Stomach (tissue), 9 donors: ENCODE results near the gene ARL2. TPM values are rescaled to one million over a fixed set of nuclear protein-coding genes. Genes with fewer than 3 reads are reported as not detected.

ENCODE experiments used
- DNase-seq, 2 donors: peaks; one replicate each; pipeline versions ENCODE4 v3.0.0 to v3.0.0-alpha.2; 2013 to 2019
- H3K27ac ChIP-seq, 5 donors: fragments of 200-600 bp in 4 of 5; sonication (generic) in 4 of 5; one replicate each; pipeline ENCODE4 v1.5.1; 2013 to 2019; ENCODE audit warnings: mild to moderate bottlenecking in 1 of 5, moderate library complexity in 1 of 5
- H3K27me3 ChIP-seq, 3 donors: fragments of 200-600 bp; sonication (generic); one replicate each; pipeline ENCODE4 v1.5.1; 2017 to 2019; ENCODE audit warnings: mixed run types in 1 of 3
- H3K36me3 ChIP-seq, 4 donors: fragments of 200-600 bp; sonication (generic); 1 replicate in 3 of 4; 2 replicates in 1 of 4; pipeline ENCODE4 v1.5.1; 2016 to 2019
- H3K4me1 ChIP-seq, 4 donors: fragments of 200-600 bp; sonication (generic); one replicate each; pipeline ENCODE4 v1.5.1; 2016 to 2019
- H3K4me3 ChIP-seq, 4 donors: fragments of 200-600 bp; sonication (generic) in 3 of 4; one replicate each; pipeline ENCODE4 v1.5.1; 2016 to 2019; ENCODE audit warnings: mild to moderate bottlenecking in 1 of 4
- H3K9me3 ChIP-seq, 4 donors: fragments of 200-600 bp; sonication (generic); one replicate each; pipeline ENCODE4 v1.5.1; 2016 to 2019
- CTCF ChIP-seq, 7 experiments: fragments of 450-650 bp in 4 of 7; fragments of 200-600 bp in 3 of 7; sonication (generic) in 3 of 7; IDR thresholded peaks; one replicate each; pipeline ENCODE4 v1.5.1; 2016 to 2019; ENCODE audit warnings: antibody characterized with exemption in 7 of 7, control low read depth in 2 of 7, mild to moderate bottlenecking in 1 of 7
- EP300 ChIP-seq: sonication (generic); formaldehyde crosslinking; IDR thresholded peaks from one replicate; pipeline ENCODE4 v1.6.1; 2017; ENCODE audit warnings: antibody characterized with exemption
- POLR2A ChIP-seq, 4 donors: fragments of 450-650 bp; IDR thresholded peaks; one replicate each; pipeline ENCODE4 v1.6.1; 2016; ENCODE audit warnings: antibody characterized with exemption in 4 of 4, control low read depth in 2 of 4, mild to moderate bottlenecking in 1 of 4, moderate library complexity in 1 of 4
- POLR2AphosphoS5 ChIP-seq, 3 donors: sonication (generic); formaldehyde crosslinking; IDR thresholded peaks; one replicate each; pipeline ENCODE4 v1.6.1; 2016; ENCODE audit warnings: antibody characterized with exemption in 3 of 3
- WGBS, 5 donors: extraction: QIAGEN DNeasy Blood & Tissue Kit in 3 of 5; methylation state at CpG; one replicate each; pipeline versions ENCODE4 v1.1.5 to v1.1.7; 2013 to 2018; 5-methylcytosine and 5-hydroxymethylcytosine counted together
- intact Hi-C: fragments of 100-400 bp; cut with DNase I; formaldehyde crosslinking; loops from one replicate; pipeline ENCODE4 v1.15.1; 2023; ENCODE audit warnings: low total_unique reads
- polyA plus RNA-seq, 3 donors: library from polyadenylated mRNA; stranded (reverse); fragments of 200-250 nt; gene quantifications; one replicate each; pipeline ENCODE4 v1.2.3, GENCODE V29; 2013
- total RNA-seq, 5 donors: library from RNA; depleted of rRNA; stranded (reverse); fragments of >200 nt; gene quantifications; one replicate each; pipeline versions ENCODE4 v1.1.0 to v1.2.3, GENCODE V29; 2014 to 2016
- donor health status: healthy with polysubstance abuse.
- donor health status: Bipolar disorder and iron deficiency.
- donor health status: healthy.

The ARL2 gene
- total and polyA plus RNA-seq, 8 donors = 4.9 to 237 (median 93.2) TPM

DNA sequence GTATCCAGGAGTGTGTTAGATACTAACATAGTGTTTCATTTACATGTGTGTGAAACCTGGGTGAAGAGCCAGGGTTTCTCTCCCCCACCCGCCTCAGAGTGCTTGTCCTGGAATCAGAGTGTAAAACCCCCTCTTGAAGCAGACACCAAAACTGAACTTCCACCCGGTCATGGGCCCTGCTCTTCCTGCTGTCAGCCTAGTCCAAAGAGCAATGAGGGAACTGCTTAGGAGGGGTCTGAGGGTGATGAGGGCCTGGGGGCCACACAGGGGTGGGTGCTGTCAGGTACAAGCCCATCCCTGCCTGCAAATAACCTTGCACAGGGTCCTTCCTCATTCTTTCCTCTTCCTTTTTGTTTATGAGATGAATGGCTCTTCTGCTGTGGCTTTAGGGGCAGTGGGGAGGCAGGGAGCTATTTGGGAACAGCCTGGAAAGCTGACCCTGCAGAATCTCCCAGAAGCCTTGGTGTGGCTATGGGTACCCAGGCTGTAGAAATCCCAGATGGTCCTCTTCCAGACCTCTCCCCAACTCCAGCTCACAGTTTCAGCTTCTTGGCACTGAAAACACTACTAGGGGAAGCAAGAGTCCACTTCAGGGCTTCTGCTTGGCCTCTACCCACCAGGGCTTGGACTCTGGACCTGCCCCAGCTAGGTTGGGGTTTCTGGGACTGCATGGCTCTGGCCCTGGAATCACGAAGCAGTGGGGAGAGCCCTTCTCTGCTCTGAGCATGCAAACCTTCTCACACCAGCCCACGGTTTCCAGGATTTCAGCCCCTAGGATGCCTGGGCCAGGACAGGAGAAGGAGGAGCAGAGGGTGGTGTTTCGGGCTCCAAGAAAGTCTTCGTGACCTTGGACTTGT lies 25.7 kb upstream of the ARL2 start:
- Histone ChIP-seq H3K27me3 (no peaks in the 10 kb centered on the region), H3K4me1 (peaks cover 0 to 41% (median 5%) of the 10 kb centered on the region in 4 donors), H3K27ac (peak overlapping the region in 1 of 5 donors; percentile 4), H3K9me3 (no peaks in the 10 kb centered on the region), H3K4me3 (no peak overlapping the region), H3K36me3 (peaks cover 0 to 45% (median 18%) of the 10 kb centered on the region in 4 donors)
- TF ChIP-seq CTCF (IDR thresholded peaks at IDR 0.05) (no peak), POLR2A (IDR thresholded peaks at IDR 0.05) (no peak), EP300 (no peak), POLR2AphosphoS5 (IDR thresholded peaks at IDR 0.05) (no peak)
- WGBS, 5 donors = 76 to 86% (median 79%) methylated on average over 6 of the region's 6 CpGs
- intact Hi-C loops = no loop called here
- DNase-seq = no peak

DNA sequence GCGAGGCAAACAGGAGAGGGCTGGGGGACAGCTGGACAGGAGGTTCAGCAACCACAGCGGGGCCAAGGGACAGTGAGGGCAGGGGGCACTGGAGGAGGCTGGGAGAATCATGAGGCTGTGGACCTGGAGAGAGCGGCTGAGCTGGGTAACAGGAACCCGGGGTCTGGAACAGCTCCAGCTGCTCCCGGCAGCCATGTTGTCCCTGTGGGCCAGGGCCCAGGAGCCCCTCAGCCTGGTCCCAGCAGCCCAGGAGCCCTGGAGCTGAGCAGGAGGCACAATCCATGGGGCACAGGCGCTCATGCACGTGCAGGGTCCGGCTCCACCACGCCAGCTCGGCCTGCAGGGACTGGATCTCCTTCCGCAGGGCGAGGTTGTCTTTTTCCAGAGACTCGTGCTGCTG lies 24.5 kb upstream of the ARL2 start:
- intact Hi-C loops = no loop called here
- Histone ChIP-seq H3K9me3 (no peaks in the 10 kb centered on the region), H3K36me3 (peaks cover 0 to 57% (median 21%) of the 10 kb centered on the region in 4 donors), H3K4me3 (peak overlapping the region in 2 of 4 donors; percentile 17 to 24), H3K27ac (peak overlapping the region in 3 of 5 donors; percentile 40 to 60 (median 59)), H3K4me1 (peaks cover 0 to 41% (median 5%) of the 10 kb centered on the region in 4 donors), H3K27me3 (no peaks in the 10 kb centered on the region)
- DNase-seq = no peak
- TF ChIP-seq CTCF (IDR thresholded peaks at IDR 0.05) = no peak
- TF ChIP-seq EP300 = no peak
- WGBS, 5 donors = 74 to 89% (median 80%) methylated on average over 7 to 13 of the region's 13 CpGs

GRCh38 chr11:64990222-64990923 lies 23.6 kb upstream of the ARL2 start:
- H3K4me1 ChIP-seq = peaks cover 0 to 47% (median 12%) of the 10 kb centered on the region in 4 donors
- no peaks in the 10 kb centered on the region for H3K27me3 ChIP-seq
- intact Hi-C loops = loop anchor here (10.0 kb wide), 1 partner anchor 76 kb away; the partner anchor contains the start of gene ATG2A
- H3K9me3 ChIP-seq = no peaks in the 10 kb centered on the region
- 50 to 64% (median 53%) methylated on average over 15 of the region's 15 CpGs for WGBS, 5 donors
- H3K27ac ChIP-seq = peak overlapping the region in 4 of 5 donors; percentile 17 to 60 (median 50)
- peak overlapping the region in 3 of 4 donors; percentile 1 to 24 (median 17) for H3K4me3 ChIP-seq
- peak in 1 of 2 donors; percentile 72 for DNase-seq
- no peak for TF ChIP-seq POLR2AphosphoS5 (IDR thresholded peaks at IDR 0.05)
- no peak for TF ChIP-seq POLR2A (IDR thresholded peaks at IDR 0.05)
- no peak for TF ChIP-seq CTCF (IDR thresholded peaks at IDR 0.05)
- TF ChIP-seq EP300 = no peak
- H3K36me3 ChIP-seq = peaks cover 0 to 59% (median 21%) of the 10 kb centered on the region in 4 donors

- intact Hi-C loops = loop anchor here (10.0 kb wide), 1 partner anchor 80 kb away; the partner anchor contains the start of gene ATG2A
- peak overlapping the region in 1 of 4 donors; percentile 59 for H3K4me3 ChIP-seq
- H3K27ac ChIP-seq = no peak overlapping the region
- H3K36me3 ChIP-seq = peaks cover 0 to 47% (median 21%) of the 10 kb centered on the region in 4 donors
- no peaks in the 10 kb centered on the region for H3K27me3 ChIP-seq
- no peak for DNase-seq
- WGBS, 5 donors = 88 to 94% (median 93%) methylated on average over 7 of the region's 7 CpGs
- H3K4me1 ChIP-seq = peaks cover 6 to 53% (median 34%) of the 10 kb centered on the region in 4 donors
- TF ChIP-seq EP300 (no peak), POLR2AphosphoS5 (IDR thresholded peaks at IDR 0.05) (no peak), POLR2A (IDR thresholded peaks at IDR 0.05) (no peak), CTCF (IDR thresholded peaks at IDR 0.05) (no peak)
- H3K9me3 ChIP-seq = no peaks in the 10 kb centered on the region
Measured at GRCh38 chr11:64994318-64994717, 19.6 kb upstream of the ARL2 start.
